Lung (tissue), 12 donors: ENCODE data around the gene DNMBP. TPM values are rescaled to one million over a fixed set of nuclear protein-coding genes. Genes with fewer than 3 reads are reported as not detected.

Experiments
- ATAC-seq: fragments of 200-7000 bp; cut with Tn5 transposase; one replicate; pipeline ENCODE4 v1.9.1; 2020; ENCODE audit warnings: moderate number of reproducible peaks; ENCODE audit not compliant: insufficient read depth, low FRiP score
- DNase-seq, 3 donors: peaks; one replicate each; pipeline ENCODE4 v3.0.0-alpha.2; 2013 to 2017
- H3K27ac ChIP-seq, 2 donors: one replicate each; pipeline ENCODE4 v1.5.1; 2013; ENCODE audit warnings: mild to moderate bottlenecking in 2 of 2, moderate library complexity in 2 of 2, control low read depth in 1 of 2, inconsistent platforms in 1 of 2, low read depth in 1 of 2, low read length in 1 of 2
- H3K27me3 ChIP-seq, 3 donors: one replicate each; pipeline ENCODE4 v1.5.1; 2013; ENCODE audit warnings: low read length in 2 of 3; ENCODE audit not compliant: control insufficient read depth in 3 of 3, insufficient read depth in 3 of 3
- H3K36me3 ChIP-seq, 4 donors: one replicate each; pipeline ENCODE4 v1.5.1; 2013; ENCODE audit warnings: low read length in 4 of 4, mild to moderate bottlenecking in 1 of 4, moderate library complexity in 1 of 4; ENCODE audit not compliant: control insufficient read depth in 4 of 4, insufficient read depth in 4 of 4
- H3K4me1 ChIP-seq, 5 donors: one replicate each; pipeline ENCODE4 v1.5.1; 2013; ENCODE audit warnings: low read length in 5 of 5, mild to moderate bottlenecking in 2 of 5, moderate library complexity in 1 of 5; ENCODE audit not compliant: control insufficient read depth in 5 of 5, insufficient read depth in 5 of 5
- H3K4me3 ChIP-seq: one replicate; pipeline ENCODE4 v1.5.1; 2013; ENCODE audit warnings: mild to moderate bottlenecking, control low read depth, moderate library complexity
- H3K9ac ChIP-seq, 2 donors: one replicate each; pipeline ENCODE4 v1.5.1; 2013; ENCODE audit warnings: low read length in 2 of 2, control low read depth in 1 of 2; ENCODE audit not compliant: insufficient read depth in 1 of 2
- H3K9me3 ChIP-seq, 4 donors: one replicate each; pipeline ENCODE4 v1.5.1; 2013; ENCODE audit warnings: low read length in 3 of 4, mild to moderate bottlenecking in 1 of 4, moderate library complexity in 1 of 4; ENCODE audit not compliant: control insufficient read depth in 4 of 4, insufficient read depth in 3 of 4
- WGBS, 2 donors: extraction: QIAGEN DNeasy Blood & Tissue Kit; methylation state at CpG; one replicate each; pipeline ENCODE4 v1.1.7; 2013; 5-methylcytosine and 5-hydroxymethylcytosine counted together
- polyA plus RNA-seq, 2 donors: library from polyadenylated mRNA; stranded (reverse); fragments of 200-250 nt; gene quantifications; one replicate each; pipeline ENCODE4 v1.2.1, GENCODE V29; 2013
- total RNA-seq, 2 donors: library from RNA; depleted of rRNA in 1 of 2; stranded (reverse); fragments of >200 nt in 1 of 2; gene quantifications; one replicate each; pipeline ENCODE4 v1.2.1, GENCODE V29; 2014 to 2021
- TF ChIP-seq, protein P1 (sequence below): IDR thresholded peaks from 2 replicates; pipeline ENCODE4 v1.5.1; 2012; ENCODE audit warnings: mild to moderate bottlenecking; ENCODE audit errors: control extremely low read depth, extremely low read depth
- donor health status: control.
- donor health status: control.
- donor health status: Bipolar disorder and iron deficiency.
- donor health status: healthy.
- donor health status: DM: yes; HTN: yes; CAD: no.

DNMBP gene
- total and polyA plus RNA-seq, 4 donors = 6.5 to 31.0 (median 12.5) TPM

DNA sequence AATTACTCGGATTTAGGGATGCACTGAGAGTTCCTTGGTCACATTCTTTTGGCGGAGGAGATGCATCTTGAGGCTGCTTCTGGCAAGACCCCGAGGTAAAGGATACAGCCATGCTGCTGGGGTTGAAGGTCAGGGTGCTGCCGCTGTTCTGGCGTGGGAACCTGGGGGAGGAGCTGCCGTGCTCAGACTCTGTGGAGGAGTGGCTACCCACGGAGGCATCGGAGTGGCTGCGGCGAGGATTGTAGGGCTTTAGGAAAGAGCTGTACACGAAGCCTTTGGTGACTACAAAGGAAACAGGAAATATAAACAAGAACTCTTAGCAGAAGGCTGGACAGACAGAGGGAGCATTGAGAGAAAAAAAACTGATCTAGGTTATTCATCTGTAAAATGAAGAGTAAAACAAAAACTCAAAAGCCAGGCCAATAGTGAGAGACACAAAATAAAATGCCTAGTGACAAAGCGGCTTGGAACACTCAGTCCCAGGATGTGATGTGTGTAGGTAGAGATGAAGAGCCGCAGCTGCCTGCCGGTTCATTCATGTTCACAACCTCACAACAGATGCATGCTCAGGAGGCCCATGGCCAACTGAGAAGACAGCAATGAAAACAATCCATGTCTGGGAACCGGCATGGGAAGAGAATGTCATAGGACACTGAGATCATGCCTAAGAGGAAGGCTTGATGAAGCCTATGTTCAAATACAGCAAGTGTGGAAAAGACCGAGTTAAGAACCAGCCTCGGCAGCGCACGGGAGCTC, 129.5 kb downstream of the DNMBP start:
- TF ChIP-seq, protein P1, sequence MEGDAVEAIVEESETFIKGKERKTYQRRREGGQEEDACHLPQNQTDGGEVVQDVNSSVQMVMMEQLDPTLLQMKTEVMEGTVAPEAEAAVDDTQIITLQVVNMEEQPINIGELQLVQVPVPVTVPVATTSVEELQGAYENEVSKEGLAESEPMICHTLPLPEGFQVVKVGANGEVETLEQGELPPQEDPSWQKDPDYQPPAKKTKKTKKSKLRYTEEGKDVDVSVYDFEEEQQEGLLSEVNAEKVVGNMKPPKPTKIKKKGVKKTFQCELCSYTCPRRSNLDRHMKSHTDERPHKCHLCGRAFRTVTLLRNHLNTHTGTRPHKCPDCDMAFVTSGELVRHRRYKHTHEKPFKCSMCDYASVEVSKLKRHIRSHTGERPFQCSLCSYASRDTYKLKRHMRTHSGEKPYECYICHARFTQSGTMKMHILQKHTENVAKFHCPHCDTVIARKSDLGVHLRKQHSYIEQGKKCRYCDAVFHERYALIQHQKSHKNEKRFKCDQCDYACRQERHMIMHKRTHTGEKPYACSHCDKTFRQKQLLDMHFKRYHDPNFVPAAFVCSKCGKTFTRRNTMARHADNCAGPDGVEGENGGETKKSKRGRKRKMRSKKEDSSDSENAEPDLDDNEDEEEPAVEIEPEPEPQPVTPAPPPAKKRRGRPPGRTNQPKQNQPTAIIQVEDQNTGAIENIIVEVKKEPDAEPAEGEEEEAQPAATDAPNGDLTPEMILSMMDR = no peak
- Histone ChIP-seq H3K27ac (peak overlapping the region; percentile 52 to 64), H3K4me3 (no peak overlapping the region), H3K36me3 (peaks cover 31 to 57% (median 53%) of the 10 kb centered on the region in 4 donors), H3K4me1 (peaks cover 0 to 2% (median 0%) of the 10 kb centered on the region in 5 donors), H3K27me3 (no peaks in the 10 kb centered on the region), H3K9ac (no peak overlapping the region), H3K9me3 (no peaks in the 10 kb centered on the region)
- WGBS, 2 donors = 74 to 80% methylated on average over 19 of the region's 19 CpGs
- DNase-seq (peak in 1 of 3 donors; percentile 17), ATAC-seq (no peak)

DNA sequence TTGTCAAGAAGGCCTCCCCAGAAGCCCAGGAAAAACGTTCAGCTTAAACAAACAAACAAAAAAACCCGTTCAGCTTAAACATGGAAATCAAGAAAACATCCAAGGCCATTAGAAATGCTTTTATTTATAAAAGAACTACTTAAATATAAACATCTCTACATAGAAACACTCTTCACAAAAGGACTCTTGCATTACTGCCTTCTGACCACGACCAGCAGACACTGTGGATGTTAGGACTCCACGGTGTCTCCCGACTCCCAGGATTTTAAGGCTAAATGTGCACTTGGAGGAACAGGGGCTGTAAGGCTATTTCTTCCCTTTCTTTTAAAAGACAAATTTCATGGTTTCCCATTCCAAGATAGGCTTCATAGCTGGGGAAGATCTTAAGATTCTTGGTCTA, 134.3 kb downstream of the DNMBP start:
- no peak for ATAC-seq
- H3K4me3 ChIP-seq = no peak overlapping the region
- no peak overlapping the region for H3K9ac ChIP-seq
- no peaks in the 10 kb centered on the region for H3K9me3 ChIP-seq
- H3K27me3 ChIP-seq = no peaks in the 10 kb centered on the region
- 79 to 82% methylated on average over 5 of the region's 5 CpGs for WGBS, 2 donors
- peak in 1 of 3 donors; percentile 9 for DNase-seq
- H3K27ac ChIP-seq = no peak overlapping the region
- H3K4me1 ChIP-seq = peaks cover 0 to 2% (median 0%) of the 10 kb centered on the region in 5 donors
- H3K36me3 ChIP-seq = peaks cover 26 to 36% (median 31%) of the 10 kb centered on the region in 4 donors
- TF ChIP-seq, protein P1 = no peak

DNA sequence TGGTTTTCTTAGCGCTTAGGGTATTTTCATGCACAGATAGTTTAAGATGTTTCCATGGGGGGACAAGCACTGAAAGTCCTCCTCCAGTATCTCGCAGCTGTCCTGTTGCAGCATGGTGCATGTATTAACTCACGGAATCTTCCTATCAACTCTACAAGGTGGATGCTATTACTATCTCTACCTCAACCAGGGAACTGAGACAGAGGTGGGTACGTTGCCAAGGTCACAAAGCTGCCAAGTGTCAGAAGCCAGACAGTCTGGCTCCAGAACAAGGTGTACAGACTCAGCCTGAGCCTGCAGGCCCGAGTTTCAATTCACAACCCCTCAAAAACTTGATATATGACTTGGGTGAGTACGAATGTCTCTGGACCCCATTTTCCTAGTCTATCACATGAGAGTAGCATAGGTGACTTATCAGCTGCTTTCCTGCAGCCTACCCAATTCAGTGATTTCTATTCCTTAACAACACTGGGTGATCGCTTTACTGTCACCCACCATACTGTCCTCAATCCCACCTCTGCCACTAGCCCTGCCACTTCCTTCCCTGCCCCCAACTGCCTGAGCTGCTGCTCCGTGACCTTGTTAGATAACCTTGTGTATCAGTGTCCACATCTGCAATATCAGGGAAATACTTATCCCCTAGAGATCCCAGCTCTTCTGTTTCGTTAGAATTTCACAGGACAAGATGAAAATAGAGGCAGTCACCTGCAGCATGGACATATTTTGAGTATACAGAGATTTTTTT, 135.2 kb downstream of the DNMBP start:
- peaks cover 19 to 28% (median 25%) of the 10 kb centered on the region in 4 donors for H3K36me3 ChIP-seq
- no peak overlapping the region for H3K4me3 ChIP-seq
- DNase-seq (no peak), ATAC-seq (no peak)
- peaks cover 0 to 2% (median 0%) of the 10 kb centered on the region in 5 donors for H3K4me1 ChIP-seq
- TF ChIP-seq, protein P1 = no peak
- H3K9me3 ChIP-seq = no peaks in the 10 kb centered on the region
- no peak overlapping the region for H3K27ac ChIP-seq
- no peak overlapping the region for H3K9ac ChIP-seq
- no peaks in the 10 kb centered on the region for H3K27me3 ChIP-seq
- 87 to 89% methylated on average over 9 of the region's 9 CpGs for WGBS, 2 donors
